Activated naive CD4-positive, alpha-beta T cell treated with Interleukin-2 at 50 U/mL for 16 hours (primary cell): Measurements from ENCODE around the gene KMT2B.

Experiments used
- DNase-seq: peaks from one replicate; pipeline ENCODE4 v3.0.0-alpha.2; 2020

The KMT2B gene

GRCh38 chr19:35729021-35729420 lies 11.2 kb downstream of the KMT2B start:
- DNase-seq: no peak

GRCh38 chr19:35729763-35730162 lies 12.0 kb downstream of the KMT2B start:
- no peak for DNase-seq

- DNase-seq: no peak
Measured at GRCh38 chr19:35730326-35730725, 12.5 kb downstream of the KMT2B start.

- DNase-seq: no peak
Measured at GRCh38 chr19:35731353-35731752, 13.6 kb downstream of the KMT2B start.

- no peak for DNase-seq
Measured at GRCh38 chr19:35731779-35732405, 14.1 kb downstream of the KMT2B start.

GRCh38 chr19:35732540-35733179 lies 14.9 kb downstream of the KMT2B start:
- DNase-seq: no peak

GRCh38 chr19:35733180-35734125 lies 15.7 kb downstream of the KMT2B start:
- no peak for DNase-seq

GRCh38 chr19:35734273-35734672 lies 16.5 kb downstream of the KMT2B start:
- DNase-seq: no peak

- no peak for DNase-seq
Measured at GRCh38 chr19:35734889-35735288, 17.1 kb downstream of the KMT2B start.

- DNase-seq: no peak
Measured at GRCh38 chr19:35736913-35737886, 19.4 kb downstream of the KMT2B start.

GRCh38 chr19:35738021-35738886 lies 20.5 kb downstream of the KMT2B start:
- no peak for DNase-seq

GRCh38 chr19:35738887-35739229 lies 21.1 kb downstream of the KMT2B start:
- no peak for DNase-seq

- no peak for DNase-seq
Measured at GRCh38 chr19:35739275-35740107, 21.7 kb downstream of the KMT2B start.

GRCh38 chr19:35740108-35740422 lies 22.3 kb downstream of the KMT2B start:
- DNase-seq: no peak

GRCh38 chr19:35740423-35741202 lies 22.8 kb downstream of the KMT2B start:
- DNase-seq: peak; percentile 96

- no peak for DNase-seq
Measured at GRCh38 chr19:35741203-35741515, 23.4 kb downstream of the KMT2B start.

- peak; percentile 80 for DNase-seq
Measured at GRCh38 chr19:35742121-35742724, 24.4 kb downstream of the KMT2B start, which contains the start of gene IGFLR1. TSS of gene IGFLR1 (minus strand) at chr19:35742452. CDS start at chr19:35741180, 1,272 bp downstream.

GRCh38 chr19:35743640-35744429 lies 26.0 kb downstream of the KMT2B start:
- no peak for DNase-seq
